ENCODE data around the gene FBXO4.

Gene FBXO4

GRCh38 chr5:41924526-41924871 is 582 bp upstream of the FBXO4 start:
- peak overlapping the region; percentile 90 for H3K4me3 ChIP-seq (ENCODE audit: low read length)
- peak overlapping the region; percentile 88 for H2AFZ ChIP-seq (ENCODE audit: low read depth, low read length)
- H3K9me3 ChIP-seq (ENCODE audit: insufficient read depth, low read length) = no peaks in the 10 kb centered on the region
- H3K27me3 ChIP-seq (ENCODE audit: low read depth, low read length) = no peaks in the 10 kb centered on the region
- peak overlapping the region; percentile 51 for H3K27ac ChIP-seq (ENCODE audit: low read length)
- peaks cover 19% of the 10 kb centered on the region for H3K36me3 ChIP-seq (replicated peaks; ENCODE audit: low read depth, low read length)
- no peaks in the 10 kb centered on the region for H4K20me1 ChIP-seq (ENCODE audit: insufficient read depth, low read length)
- peak overlapping the region; percentile 86 for H3K9ac ChIP-seq (ENCODE audit: low read length)
- TF ChIP-seq EZH2phosphoT487 (IDR thresholded peaks at IDR 0.05; ENCODE audit: low read depth) (no peak), CTCF (IDR thresholded peaks at IDR 0.05; ENCODE audit: low read depth, low read length) (no peak)
- H3K79me2 ChIP-seq (ENCODE audit: low read length) = no peaks in the 10 kb centered on the region
- peak overlapping the region; percentile 93 for H3K4me2 ChIP-seq (ENCODE audit: low read length)
- H3K4me1 ChIP-seq (ENCODE audit: low read length) = peaks cover 29% of the 10 kb centered on the region

- H2AFZ ChIP-seq (ENCODE audit: low read depth, low read length) = peak overlapping the region; percentile 29
- H3K4me3 ChIP-seq (ENCODE audit: low read length) = peak overlapping the region; percentile 90
- no peaks in the 10 kb centered on the region for H3K79me2 ChIP-seq (ENCODE audit: low read length)
- peak overlapping the region; percentile 86 for H3K9ac ChIP-seq (ENCODE audit: low read length)
- H3K4me2 ChIP-seq (ENCODE audit: low read length) = peak overlapping the region; percentile 93
- TF ChIP-seq CTCF (IDR thresholded peaks at IDR 0.05; ENCODE audit: low read depth, low read length) (no peak), EZH2phosphoT487 (IDR thresholded peaks at IDR 0.05; ENCODE audit: low read depth) (no peak)
- H3K36me3 ChIP-seq (replicated peaks; ENCODE audit: low read depth, low read length) = peaks cover 8% of the 10 kb centered on the region
- peaks cover 20% of the 10 kb centered on the region for H3K4me1 ChIP-seq (ENCODE audit: low read length)
- no peaks in the 10 kb centered on the region for H3K27me3 ChIP-seq (ENCODE audit: low read depth, low read length)
- no peaks in the 10 kb centered on the region for H4K20me1 ChIP-seq (ENCODE audit: insufficient read depth, low read length)
- H3K9me3 ChIP-seq (ENCODE audit: insufficient read depth, low read length) = no peaks in the 10 kb centered on the region
- H3K27ac ChIP-seq (ENCODE audit: low read length) = peak overlapping the region; percentile 51
Observed at GRCh38 chr5:41925555-41925951, 472 bp downstream of the FBXO4 start.

GRCh38 chr5:41927604-41928003 is 2.5 kb downstream of the FBXO4 start:
- H3K4me1 ChIP-seq (ENCODE audit: low read length) = peaks cover 6% of the 10 kb centered on the region
- no peaks in the 10 kb centered on the region for H3K79me2 ChIP-seq (ENCODE audit: low read length)
- no peaks in the 10 kb centered on the region for H3K36me3 ChIP-seq (replicated peaks; ENCODE audit: low read depth, low read length)
- no peaks in the 10 kb centered on the region for H3K9me3 ChIP-seq (ENCODE audit: insufficient read depth, low read length)
- H3K4me2 ChIP-seq (ENCODE audit: low read length) = no peak overlapping the region
- no peak overlapping the region for H3K4me3 ChIP-seq (ENCODE audit: low read length)
- TF ChIP-seq CTCF (IDR thresholded peaks at IDR 0.05; ENCODE audit: low read depth, low read length) (no peak), EZH2phosphoT487 (IDR thresholded peaks at IDR 0.05; ENCODE audit: low read depth) (no peak)
- no peaks in the 10 kb centered on the region for H3K27me3 ChIP-seq (ENCODE audit: low read depth, low read length)
- H2AFZ ChIP-seq (ENCODE audit: low read depth, low read length) = no peak overlapping the region
- no peaks in the 10 kb centered on the region for H4K20me1 ChIP-seq (ENCODE audit: insufficient read depth, low read length)
- H3K9ac ChIP-seq (ENCODE audit: low read length) = no peak overlapping the region
- no peak overlapping the region for H3K27ac ChIP-seq (ENCODE audit: low read length)

GRCh38 chr5:41929035-41929434 is 4.0 kb downstream of the FBXO4 start:
- H3K36me3 ChIP-seq (replicated peaks; ENCODE audit: low read depth, low read length) = no peaks in the 10 kb centered on the region
- H3K4me2 ChIP-seq (ENCODE audit: low read length) = no peak overlapping the region
- no peak overlapping the region for H2AFZ ChIP-seq (ENCODE audit: low read depth, low read length)
- no peak for TF ChIP-seq EZH2phosphoT487 (IDR thresholded peaks at IDR 0.05; ENCODE audit: low read depth)
- no peak for TF ChIP-seq CTCF (IDR thresholded peaks at IDR 0.05; ENCODE audit: low read depth, low read length)
- H3K4me3 ChIP-seq (ENCODE audit: low read length) = no peak overlapping the region
- no peak overlapping the region for H3K27ac ChIP-seq (ENCODE audit: low read length)
- H3K9me3 ChIP-seq (ENCODE audit: insufficient read depth, low read length) = no peaks in the 10 kb centered on the region
- H3K27me3 ChIP-seq (ENCODE audit: low read depth, low read length) = no peaks in the 10 kb centered on the region
- no peaks in the 10 kb centered on the region for H4K20me1 ChIP-seq (ENCODE audit: insufficient read depth, low read length)
- peaks cover 6% of the 10 kb centered on the region for H3K4me1 ChIP-seq (ENCODE audit: low read length)
- no peaks in the 10 kb centered on the region for H3K79me2 ChIP-seq (ENCODE audit: low read length)
- no peak overlapping the region for H3K9ac ChIP-seq (ENCODE audit: low read length)
